Mucosa of rectum (tissue), 2 donors: Measurements from ENCODE around the gene ABHD12B.
"Not testable (repeated sequence)": the region's sequence is repeated elsewhere in the genome, so short reads cannot be mapped to it uniquely, and the experiment has no call there.

Experiments
- H3K27ac ChIP-seq, 2 donors: one replicate each; pipeline ENCODE4 v1.7.0; 2013; ENCODE audit warnings: inconsistent platforms in 2 of 2, low read depth in 2 of 2, low read length in 2 of 2
- H3K27me3 ChIP-seq, 2 donors: one replicate each; pipeline ENCODE4 v1.7.0; 2013; ENCODE audit warnings: low read length in 2 of 2; ENCODE audit not compliant: control insufficient read depth in 2 of 2, insufficient read depth in 2 of 2
- H3K36me3 ChIP-seq, 2 donors: one replicate each; pipeline ENCODE4 v1.7.0; 2013; ENCODE audit warnings: low read length in 2 of 2; ENCODE audit not compliant: control insufficient read depth in 2 of 2, insufficient read depth in 2 of 2
- H3K4me1 ChIP-seq, 2 donors: one replicate each; pipeline ENCODE4 v1.7.0; 2013; ENCODE audit warnings: low read length in 2 of 2, mild to moderate bottlenecking in 1 of 2; ENCODE audit not compliant: control insufficient read depth in 2 of 2, insufficient read depth in 2 of 2
- H3K4me3 ChIP-seq, 2 donors: one replicate each; pipeline ENCODE4 v1.7.0; 2013; ENCODE audit warnings: low read length in 2 of 2
- H3K9ac ChIP-seq, 2 donors: one replicate each; pipeline ENCODE4 v1.7.0; 2013; ENCODE audit warnings: low read length in 2 of 2, low read depth in 1 of 2, mild to moderate bottlenecking in 1 of 2
- H3K9me3 ChIP-seq, 2 donors: one replicate each; pipeline ENCODE4 v1.7.0; 2013; ENCODE audit warnings: low read length in 2 of 2; ENCODE audit not compliant: control insufficient read depth in 2 of 2
- donor health status: healthy.
- donor health status: Normal muscosa, but diverticular disease.

ABHD12B gene

GRCh38 chr14:50932156-50932555 is 60.3 kb downstream of the ABHD12B start:
- Histone ChIP-seq H3K4me1 (no peaks in the 10 kb centered on the region), H3K27me3 (no peaks in the 10 kb centered on the region), H3K9me3 (no peaks in the 10 kb centered on the region), H3K4me3 (no peak overlapping the region), H3K9ac (no peak overlapping the region), H3K27ac (no peak overlapping the region), H3K36me3 (peaks cover 7 to 16% of the 10 kb centered on the region in 2 donors)

- H3K27me3 ChIP-seq = no peaks in the 10 kb centered on the region
- no peak overlapping the region for H3K27ac ChIP-seq
- H3K9ac ChIP-seq = no peak overlapping the region
- H3K4me1 ChIP-seq = no peaks in the 10 kb centered on the region
- H3K9me3 ChIP-seq = no peaks in the 10 kb centered on the region
- H3K4me3 ChIP-seq = no peak overlapping the region
- H3K36me3 ChIP-seq = peaks cover 7 to 16% of the 10 kb centered on the region in 2 donors
Observed at GRCh38 chr14:50932592-50933495, 61.0 kb downstream of the ABHD12B start.

- H3K36me3 ChIP-seq = peaks cover 7 to 16% of the 10 kb centered on the region in 2 donors
Observed at GRCh38 chr14:50935126-50936015, 63.5 kb downstream of the ABHD12B start.

GRCh38 chr14:50936016-50936340 is 64.1 kb downstream of the ABHD12B start:
- Histone ChIP-seq H3K36me3 (peaks cover 6 to 16% of the 10 kb centered on the region in 2 donors), H3K27me3 (no peaks in the 10 kb centered on the region), H3K9ac (no peak overlapping the region), H3K4me1 (no peaks in the 10 kb centered on the region), H3K27ac (no peak overlapping the region), H3K4me3 (no peak overlapping the region), H3K9me3 (no peaks in the 10 kb centered on the region)

More at GRCh38 chr14:50935126-50936015, 63.5 kb downstream of the ABHD12B start:
- Histone ChIP-seq H3K9ac (no peak overlapping the region), H3K4me3 (no peak overlapping the region), H3K9me3 (no peaks in the 10 kb centered on the region), H3K27me3 (no peaks in the 10 kb centered on the region), H3K27ac (no peak overlapping the region), H3K4me1 (no peaks in the 10 kb centered on the region)

- Histone ChIP-seq H3K36me3 (peaks cover 0 to 9% of the 10 kb centered on the region in 2 donors), H3K4me3 (no peak overlapping the region), H3K9ac (no peak overlapping the region), H3K27ac (no peak overlapping the region), H3K27me3 (no peaks in the 10 kb centered on the region), H3K4me1 (no peaks in the 10 kb centered on the region), H3K9me3 (no peaks in the 10 kb centered on the region)
Observed at GRCh38 chr14:50936882-50937281, 65.0 kb downstream of the ABHD12B start.

DNA sequence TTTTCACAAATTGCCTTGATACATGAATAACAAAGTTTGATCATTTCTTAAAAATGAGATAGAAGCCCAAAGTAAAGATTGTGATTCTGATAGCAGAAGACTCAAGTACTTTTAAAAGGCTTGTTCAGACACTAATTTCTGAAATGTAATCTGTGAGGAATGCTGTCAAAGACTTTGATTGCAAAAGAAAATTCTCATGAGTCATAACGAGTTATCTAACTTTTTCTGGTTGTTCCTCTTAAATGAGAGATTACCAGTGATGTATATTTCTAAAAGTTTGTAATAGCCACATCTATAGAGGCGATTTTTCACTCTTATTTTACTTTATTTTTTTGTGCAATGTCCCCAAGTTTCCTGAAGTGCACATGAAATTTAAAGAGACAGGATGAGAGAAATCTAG is 65.5 kb downstream of the ABHD12B start:
- Histone ChIP-seq H3K9me3 (no peaks in the 10 kb centered on the region), H3K4me3 (no peak overlapping the region), H3K4me1 (no peaks in the 10 kb centered on the region), H3K27me3 (no peaks in the 10 kb centered on the region), H3K9ac (no peak overlapping the region), H3K27ac (no peak overlapping the region), H3K36me3 (peaks cover 0 to 9% of the 10 kb centered on the region in 2 donors)

DNA sequence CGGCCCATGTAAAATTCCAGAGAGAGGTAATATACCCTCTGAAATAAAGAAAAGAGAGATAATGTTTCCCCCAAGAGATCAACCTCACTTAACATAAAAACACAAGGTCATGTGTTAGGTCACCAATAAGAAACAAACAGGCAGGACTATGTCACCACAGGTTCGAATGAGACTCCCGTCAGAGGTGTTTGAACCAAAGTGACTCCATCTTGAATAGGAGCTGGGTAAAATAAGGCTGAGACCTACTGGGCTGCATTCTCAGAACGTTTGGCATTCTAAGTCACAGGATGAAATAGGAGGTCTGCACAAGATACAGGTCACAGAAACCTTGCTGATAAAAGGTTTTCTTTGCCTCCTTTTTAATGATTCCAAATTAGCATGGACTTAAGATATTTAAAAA is 65.9 kb downstream of the ABHD12B start:
- no peak overlapping the region for H3K9ac ChIP-seq
- H3K4me1 ChIP-seq = no peaks in the 10 kb centered on the region
- no peaks in the 10 kb centered on the region for H3K9me3 ChIP-seq
- H3K4me3 ChIP-seq = no peak overlapping the region
- H3K36me3 ChIP-seq = peaks cover 0 to 9% of the 10 kb centered on the region in 2 donors
- H3K27me3 ChIP-seq = no peaks in the 10 kb centered on the region
- H3K27ac ChIP-seq = no peak overlapping the region

GRCh38 chr14:50941151-50941550 is 69.3 kb downstream of the ABHD12B start:
- Histone ChIP-seq H3K4me3 (no peak overlapping the region), H3K27me3 (no peaks in the 10 kb centered on the region), H3K9ac (no peak overlapping the region), H3K4me1 (peaks cover 7% of the 10 kb centered on the region in 2 donors), H3K27ac (no peak overlapping the region), H3K36me3 (no peaks in the 10 kb centered on the region), H3K9me3 (no peaks in the 10 kb centered on the region)

DNA sequence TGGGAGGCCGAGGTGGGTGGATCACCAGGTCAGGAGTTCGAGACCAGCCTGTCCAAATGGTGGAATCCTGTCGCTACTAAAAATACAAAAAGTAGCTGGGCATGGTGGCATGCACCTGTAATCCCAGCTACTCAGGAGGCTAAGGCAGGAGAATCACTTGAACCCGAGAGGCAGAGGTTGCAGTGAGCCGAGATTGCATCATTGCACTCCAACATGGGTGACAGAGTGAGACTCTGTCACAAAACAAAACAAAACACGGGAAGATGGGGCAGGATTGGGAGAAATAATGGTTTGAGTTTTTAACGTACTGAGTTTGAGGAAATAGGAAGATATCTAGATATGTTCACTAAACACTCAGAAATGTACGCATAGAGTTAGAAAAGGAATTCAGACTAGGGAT is 69.8 kb downstream of the ABHD12B start:
- H3K27me3 ChIP-seq, H3K4me3 ChIP-seq, H3K9me3 ChIP-seq, H3K4me1 ChIP-seq, H3K27ac ChIP-seq, H3K36me3 ChIP-seq, H3K9ac ChIP-seq: not testable (repeated sequence)
